Stimulated activated CD8-positive, alpha-beta memory T cell treated with anti-CD3 and anti-CD28 coated beads, Interleukin-7, amount 100 ng/mL, for 1 hour (primary cell): ENCODE results near the gene GREM2.

Source experiments
- DNase-seq, 2 donors: peaks; one replicate each; pipeline ENCODE4 v3.0.0-alpha.2; 2020; ENCODE audit warnings: low read depth in 2 of 2

GREM2 gene

DNA sequence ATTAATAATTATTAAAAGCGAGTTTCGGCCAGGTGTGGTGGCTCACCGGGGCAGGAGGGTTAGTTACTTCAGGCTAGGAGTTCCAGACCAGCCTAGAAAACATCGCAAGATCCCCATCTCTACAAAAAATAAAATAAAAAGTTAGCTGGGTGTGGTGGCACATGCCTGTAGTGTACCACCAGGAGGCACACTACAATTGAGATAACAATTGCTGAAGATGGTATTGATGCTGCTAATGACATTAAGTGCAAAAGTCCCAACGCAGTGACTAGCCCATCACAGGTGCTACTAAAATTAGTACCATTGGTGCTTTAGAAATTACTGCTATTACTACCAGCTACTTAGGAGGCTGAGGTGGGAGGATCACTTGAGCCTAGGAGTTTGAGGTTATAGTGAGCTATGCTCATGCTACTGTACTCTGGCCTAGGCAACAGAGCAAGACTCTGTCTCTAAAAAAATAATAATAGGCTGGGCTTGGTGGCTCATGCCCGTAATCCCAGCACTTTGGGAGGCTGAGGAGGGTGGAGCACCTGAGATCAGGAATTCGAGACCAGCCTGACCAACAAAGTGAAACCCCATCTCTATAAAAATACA, 156.6 kb downstream of the GREM2 start:
- no peak for DNase-seq

DNA sequence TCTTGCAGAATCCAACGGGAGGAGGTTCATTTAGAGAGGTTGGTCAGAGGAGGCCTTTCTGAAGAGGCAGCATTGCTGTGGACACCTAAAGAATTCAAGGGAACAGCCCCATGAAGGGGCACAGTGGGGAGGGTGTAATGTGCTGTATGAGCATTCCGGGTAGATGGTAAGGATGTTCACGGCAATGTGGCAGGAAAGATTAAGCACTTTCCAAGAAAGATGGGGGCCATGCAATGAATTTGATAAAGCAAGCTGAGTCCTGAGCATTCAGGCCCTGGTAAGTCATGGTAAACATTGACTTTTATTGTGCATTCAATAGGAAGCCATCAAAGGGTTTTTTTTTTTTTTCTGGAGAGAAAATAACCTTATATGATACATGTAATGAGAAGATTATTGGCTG, 166.6 kb downstream of the GREM2 start:
- no peak for DNase-seq

- DNase-seq: no peak
These were observed 170.3 kb downstream of the GREM2 start for GRCh38 chr1:240441669-240442068.
